ENCODE results near the gene PARD3B. TPM values are rescaled to one million over a fixed set of nuclear protein-coding genes. Genes with fewer than 3 reads are reported as not detected.

PARD3B gene
- total and polyA plus RNA-seq, 12 donors: 0.46 to 12.4 (median 8.3) TPM

GRCh38 chr2:205169464-205169863 lies 624.2 kb downstream of the PARD3B start:
- 50 to 56% methylated on average over 3 of the region's 3 CpGs for WGBS, 2 donors
- no peaks in the 10 kb centered on the region for H3K9me3 ChIP-seq
- H3K36me3 ChIP-seq: no peaks in the 10 kb centered on the region
- no peaks in the 10 kb centered on the region for H3K27me3 ChIP-seq
- H3K27ac ChIP-seq: no peak overlapping the region
- intact Hi-C loops (cut with DNase I): no loop called here
- peaks cover 0 to 3% (median 0%) of the 10 kb centered on the region in 9 donors for H3K4me1 ChIP-seq
- no peak for ATAC-seq
- DNase-seq: no peak
- no peak for TF ChIP-seq CTCF (IDR thresholded peaks at IDR 0.05)
- H3K4me3 ChIP-seq: no peak overlapping the region

GRCh38 chr2:205170399-205170798 lies 625.1 kb downstream of the PARD3B start:
- no peak for DNase-seq
- TF ChIP-seq CTCF (IDR thresholded peaks at IDR 0.05): no peak
- no peaks in the 10 kb centered on the region for H3K27me3 ChIP-seq
- H3K36me3 ChIP-seq: no peaks in the 10 kb centered on the region
- ATAC-seq: no peak
- intact Hi-C loops (cut with DNase I): no loop called here
- H3K9me3 ChIP-seq: no peaks in the 10 kb centered on the region
- no peak overlapping the region for H3K4me3 ChIP-seq
- no peak overlapping the region for H3K27ac ChIP-seq
- H3K4me1 ChIP-seq: peaks cover 0 to 3% (median 0%) of the 10 kb centered on the region in 9 donors
- WGBS, 2 donors: 82 to 93% methylated on average over 12 of the region's 12 CpGs

GRCh38 chr2:205171261-205171940 lies 626.1 kb downstream of the PARD3B start:
- H3K4me3 ChIP-seq: no peak overlapping the region
- no peaks in the 10 kb centered on the region for H3K27me3 ChIP-seq
- intact Hi-C loops (cut with DNase I): no loop called here
- TF ChIP-seq CTCF (IDR thresholded peaks at IDR 0.05): no peak
- peaks cover 0 to 3% (median 0%) of the 10 kb centered on the region in 9 donors for H3K4me1 ChIP-seq
- DNase-seq (no peak), ATAC-seq (no peak)
- no peaks in the 10 kb centered on the region for H3K36me3 ChIP-seq
- no peaks in the 10 kb centered on the region for H3K9me3 ChIP-seq
- WGBS, 2 donors: 82 to 97% methylated on average over 4 of the region's 4 CpGs
- no peak overlapping the region for H3K27ac ChIP-seq

GRCh38 chr2:205175831-205176230 lies 630.6 kb downstream of the PARD3B start:
- TF ChIP-seq CTCF (IDR thresholded peaks at IDR 0.05): no peak
- no peak for DNase-seq
- Histone ChIP-seq H3K9me3 (no peaks in the 10 kb centered on the region), H3K4me1 (no peaks in the 10 kb centered on the region), H3K27ac (no peak overlapping the region), H3K27me3 (no peaks in the 10 kb centered on the region), H3K36me3 (no peaks in the 10 kb centered on the region), H3K4me3 (no peak overlapping the region)
- ATAC-seq: peak in 3 of 8 donors; percentile 19 to 38 (median 27)
- 84 to 85% methylated on average over 4 of the region's 4 CpGs for WGBS, 2 donors
- intact Hi-C loops (cut with DNase I): no loop called here

Data from heart right ventricle (tissue), 16 donors.